CD4-positive, alpha-beta memory T cell (primary cell): ENCODE measurements around the gene LRRC51. TPM values are rescaled to one million over a fixed set of nuclear protein-coding genes. Genes with fewer than 3 reads are reported as not detected.

Source experiments
- CTCF ChIA-PET: fragments of 350-600 bp; sonication (Branson Sonifier 250); formaldehyde crosslinking; loops from one replicate; lab custom pipeline; 2021; ENCODE audit warnings: inconsistent platforms; ENCODE audit not compliant: partially characterized antibody; lab: Charles Lee
- POLR2A ChIA-PET: fragments of 350-600 bp; sonication (Branson Sonifier 250); formaldehyde crosslinking; loops from one replicate; lab custom pipeline; 2021; ENCODE audit not compliant: partially characterized antibody; lab: Charles Lee
- DNase-seq, 5 donors: peaks; one replicate each; pipeline versions ENCODE4 v3.0.0 to v3.0.0-alpha.2; 2020 to 2022; ENCODE audit warnings: mixed read lengths in 1 of 5
- H3K27ac ChIP-seq: one replicate; pipeline ENCODE4 v1.7.0; 2013; ENCODE audit warnings: low read depth, low read length
- H3K27me3 ChIP-seq: 2 replicates; pipeline ENCODE4 v1.7.0; 2013; ENCODE audit warnings: mild to moderate bottlenecking, low read length, moderate library complexity; ENCODE audit not compliant: insufficient read depth
- H3K36me3 ChIP-seq: 2 replicates; pipeline ENCODE4 v1.7.0; 2013; ENCODE audit warnings: mild to moderate bottlenecking, low read length, moderate library complexity; ENCODE audit not compliant: insufficient read depth
- H3K4me1 ChIP-seq: 2 replicates; pipeline ENCODE4 v1.7.0; 2013; ENCODE audit warnings: mild to moderate bottlenecking, low read length, moderate library complexity; ENCODE audit not compliant: insufficient read depth
- H3K4me3 ChIP-seq, 2 donors: one replicate each; pipeline ENCODE4 v1.7.0; 2013; ENCODE audit warnings: low read length in 2 of 2, mild to moderate bottlenecking in 1 of 2
- H3K9me3 ChIP-seq, 2 donors: one replicate each; pipeline ENCODE4 v1.7.0; 2013; ENCODE audit warnings: low read length in 2 of 2, control low read depth in 1 of 2; ENCODE audit not compliant: control insufficient read depth in 1 of 2
- H3K27ac Mint-ChIP-seq, 7 donors: one replicate each; pipeline ENCODE4 v1.8.0; 2020 to 2021; ENCODE audit warnings: mixed read lengths in 7 of 7, mild to moderate bottlenecking in 6 of 7, inconsistent platforms in 3 of 7, moderate library complexity in 3 of 7
- H3K27me3 Mint-ChIP-seq, 2 donors: one replicate each; pipeline ENCODE4 v1.8.0; 2020 to 2021; ENCODE audit warnings: mixed read lengths in 2 of 2
- H3K36me3 Mint-ChIP-seq, 2 donors: one replicate each; pipeline ENCODE4 v1.8.0; 2020 to 2021; ENCODE audit warnings: mixed read lengths in 2 of 2, inconsistent platforms in 1 of 2, mild to moderate bottlenecking in 1 of 2
- H3K4me1 Mint-ChIP-seq, 4 donors: one replicate each; pipeline ENCODE4 v1.8.0; 2020 to 2021; ENCODE audit warnings: mixed read lengths in 4 of 4, mild to moderate bottlenecking in 1 of 4
- H3K4me3 Mint-ChIP-seq, 8 donors: one replicate each; pipeline ENCODE4 v1.8.0; 2020 to 2021; ENCODE audit warnings: mixed read lengths in 8 of 8, mild to moderate bottlenecking in 7 of 8, moderate library complexity in 6 of 8, inconsistent platforms in 3 of 8
- H3K9me3 Mint-ChIP-seq, 8 donors: one replicate each; pipeline ENCODE4 v1.8.0; 2020 to 2021; ENCODE audit warnings: mixed read lengths in 8 of 8, mild to moderate bottlenecking in 5 of 8, inconsistent platforms in 3 of 8, moderate library complexity in 1 of 8
- intact Hi-C: fragments of 100-400 bp; cut with micrococcal nuclease; formaldehyde crosslinking; loops from one replicate; pipeline ENCODE4 v1.15.1; 2023
- polyA plus RNA-seq, 2 donors: library from polyadenylated mRNA; unstranded; fragments of 300-500 nt; fragmentation: Illumina TruSeq; gene quantifications; one replicate each; pipeline ENCODE4 v1.2.3, GENCODE V29; 2021
- total RNA-seq, 2 experiments: library from RNA; stranded (reverse); gene quantifications; one replicate each; pipeline ENCODE4 v1.2.3, GENCODE V29; 2021

Gene LRRC51
- total and polyA plus RNA-seq, 4 experiments from 2014 or later: 4.0 to 5.3 (median 4.4) TPM

- peak in 3 of 5 donors; percentile 53 to 74 (median 63) for DNase-seq
- no peaks in the 10 kb centered on the region for H3K27me3 ChIP-seq
- Mint-ChIP-seq H3K9me3 (no peaks in the 10 kb centered on the region), H3K27me3 (no peaks in the 10 kb centered on the region), H3K36me3 (peaks cover 0 to 7% of the 10 kb centered on the region in 2 donors), H3K4me3 (peak overlapping the region; percentile 89 to 96 (median 93)), H3K4me1 (peaks cover 32 to 53% (median 39%) of the 10 kb centered on the region in 4 donors), H3K27ac (peak overlapping the region; percentile 91 to 100 (median 99))
- CTCF ChIA-PET: interaction anchor here (0.8 to 2.2 kb wide), 4 partner anchors 11 to 55 kb away, joined by 3 to 10 read pairs (median 6); no protein-coding TSS in a partner anchor
- peaks cover 27% of the 10 kb centered on the region for H3K4me1 ChIP-seq
- intact Hi-C loops: loop anchor here (1.0 kb wide), 7 partner anchors 23 to 354 kb away; partner anchors contain the start of genes ANAPC15, CLPB, LAMTOR1 and XNDC1N
- H3K9me3 ChIP-seq: no peaks in the 10 kb centered on the region
- H3K27ac ChIP-seq: peak overlapping the region; percentile 75
- H3K36me3 ChIP-seq: no peaks in the 10 kb centered on the region
- POLR2A ChIA-PET: interaction anchor here (10.2 kb wide), 1 partner anchor 40 kb away, joined by 137 read pairs; no protein-coding TSS in a partner anchor
- peak overlapping the region; percentile 20 to 79 for H3K4me3 ChIP-seq
Measured at GRCh38 chr11:72079819-72080325, 778 bp upstream of the LRRC51 start.

GRCh38 chr11:72081184-72081644, 564 bp downstream of the LRRC51 start:
- no peak for DNase-seq
- peaks cover 33 to 57% (median 40%) of the 10 kb centered on the region in 4 donors for H3K4me1 Mint-ChIP-seq
- Histone ChIP-seq H3K36me3 (no peaks in the 10 kb centered on the region), H3K27ac (peak overlapping the region; percentile 75), H3K4me1 (peaks cover 27% of the 10 kb centered on the region), H3K9me3 (no peaks in the 10 kb centered on the region), H3K27me3 (no peaks in the 10 kb centered on the region), H3K4me3 (peak overlapping the region; percentile 74 to 79)
- H3K27ac Mint-ChIP-seq: peak overlapping the region; percentile 91 to 100 (median 99)
- POLR2A ChIA-PET: interaction anchor here (0.6 to 10.2 kb wide), 9 partner anchors 10 to 153 kb away, joined by 3 to 137 read pairs (median 4); partner anchors contain the start of genes ANAPC15, LAMTOR1, RNF121 and XNDC1N
- H3K4me3 Mint-ChIP-seq: peak overlapping the region; percentile 89 to 96 (median 93)
- peaks cover 4 to 7% of the 10 kb centered on the region in 2 donors for H3K36me3 Mint-ChIP-seq
- intact Hi-C loops: no loop called here
- H3K9me3 Mint-ChIP-seq: no peaks in the 10 kb centered on the region
- CTCF ChIA-PET: interaction anchor here (0.6 to 2.4 kb wide), 9 partner anchors 9 to 104 kb away, joined by 3 to 26 read pairs (median 4); no protein-coding TSS in a partner anchor
- no peaks in the 10 kb centered on the region for H3K27me3 Mint-ChIP-seq

- Mint-ChIP-seq H3K36me3 (peaks cover 4 to 7% of the 10 kb centered on the region in 2 donors), H3K4me1 (peaks cover 33 to 57% (median 39%) of the 10 kb centered on the region in 4 donors), H3K4me3 (peak overlapping the region; percentile 49 to 93 (median 73)), H3K27me3 (no peaks in the 10 kb centered on the region), H3K27ac (peak overlapping the region; percentile 91 to 100 (median 99)), H3K9me3 (no peaks in the 10 kb centered on the region)
- Histone ChIP-seq H3K36me3 (no peaks in the 10 kb centered on the region), H3K9me3 (no peaks in the 10 kb centered on the region), H3K4me1 (peaks cover 27% of the 10 kb centered on the region), H3K4me3 (no peak overlapping the region), H3K27me3 (no peaks in the 10 kb centered on the region), H3K27ac (peak overlapping the region; percentile 75)
- intact Hi-C loops: no loop called here
- ChIA-PET CTCF (interaction anchor here (0.6 to 2.4 kb wide), 10 partner anchors 9 to 104 kb away, joined by 3 to 26 read pairs (median 4); no protein-coding TSS in a partner anchor), POLR2A (interaction anchor here (0.6 to 10.2 kb wide), 9 partner anchors 9 to 153 kb away, joined by 3 to 137 read pairs (median 4); partner anchors contain the start of genes ANAPC15, LAMTOR1, RNF121 and XNDC1N)
- no peak for DNase-seq
Measured at GRCh38 chr11:72081821-72082453, 1.3 kb downstream of the LRRC51 start.

GRCh38 chr11:72083414-72083813, 2.8 kb downstream of the LRRC51 start:
- intact Hi-C loops: no loop called here
- Histone ChIP-seq H3K4me3 (no peak overlapping the region), H3K27ac (no peak overlapping the region), H3K36me3 (no peaks in the 10 kb centered on the region), H3K4me1 (peaks cover 21% of the 10 kb centered on the region), H3K27me3 (no peaks in the 10 kb centered on the region), H3K9me3 (no peaks in the 10 kb centered on the region)
- H3K27ac Mint-ChIP-seq: peak overlapping the region in 6 of 7 donors; percentile 68 to 99 (median 82)
- H3K9me3 Mint-ChIP-seq: no peaks in the 10 kb centered on the region
- no peaks in the 10 kb centered on the region for H3K27me3 Mint-ChIP-seq
- H3K36me3 Mint-ChIP-seq: peaks cover 4 to 11% of the 10 kb centered on the region in 2 donors
- no peak for DNase-seq
- ChIA-PET POLR2A (interaction anchor here (10.2 kb wide), 1 partner anchor 43 kb away, joined by 137 read pairs; no protein-coding TSS in a partner anchor), CTCF (no interaction called here)
- peaks cover 30 to 50% (median 35%) of the 10 kb centered on the region in 4 donors for H3K4me1 Mint-ChIP-seq
- no peak overlapping the region for H3K4me3 Mint-ChIP-seq

- Mint-ChIP-seq H3K4me1 (peaks cover 25 to 44% (median 29%) of the 10 kb centered on the region in 4 donors), H3K27me3 (no peaks in the 10 kb centered on the region), H3K4me3 (no peak overlapping the region), H3K27ac (peak overlapping the region in 2 of 7 donors; percentile 82 to 86), H3K36me3 (peaks cover 4 to 16% of the 10 kb centered on the region in 2 donors), H3K9me3 (no peaks in the 10 kb centered on the region)
- no peaks in the 10 kb centered on the region for H3K27me3 ChIP-seq
- no peak overlapping the region for H3K27ac ChIP-seq
- DNase-seq: no peak
- intact Hi-C loops: no loop called here
- peaks cover 18% of the 10 kb centered on the region for H3K4me1 ChIP-seq
- ChIA-PET POLR2A (interaction anchor here (1.2 to 10.2 kb wide), 2 partner anchors 28 to 44 kb away, joined by 3 to 137 read pairs; partner anchors contain the start of gene ANAPC15), CTCF (interaction anchor here (0.9 to 4.2 kb wide), 6 partner anchors 10 to 60 kb away, joined by 3 to 46 read pairs (median 8); no protein-coding TSS in a partner anchor)
- no peaks in the 10 kb centered on the region for H3K36me3 ChIP-seq
- no peaks in the 10 kb centered on the region for H3K9me3 ChIP-seq
- no peak overlapping the region for H3K4me3 ChIP-seq
Measured at GRCh38 chr11:72084076-72084475, 3.4 kb downstream of the LRRC51 start.

- DNase-seq: no peak
- H3K9me3 Mint-ChIP-seq: no peaks in the 10 kb centered on the region
- H3K27ac Mint-ChIP-seq: peak overlapping the region in 6 of 7 donors; percentile 16 to 91 (median 66)
- intact Hi-C loops: no loop called here
- POLR2A ChIA-PET: interaction anchor here (0.8 to 10.2 kb wide), 5 partner anchors 9 to 49 kb away, joined by 3 to 137 read pairs (median 3); partner anchors contain the start of gene ANAPC15
- H3K36me3 ChIP-seq: peaks cover 4% of the 10 kb centered on the region
- CTCF ChIA-PET: interaction anchor here (1.0 to 4.2 kb wide), 7 partner anchors 9 to 109 kb away, joined by 3 to 46 read pairs (median 7); no protein-coding TSS in a partner anchor
- peaks cover 4 to 22% of the 10 kb centered on the region in 2 donors for H3K36me3 Mint-ChIP-seq
- H3K27ac ChIP-seq: no peak overlapping the region
- H3K9me3 ChIP-seq: no peaks in the 10 kb centered on the region
- H3K4me1 Mint-ChIP-seq: peaks cover 21 to 35% (median 24%) of the 10 kb centered on the region in 4 donors
- H3K4me1 ChIP-seq: peaks cover 10% of the 10 kb centered on the region
- no peaks in the 10 kb centered on the region for H3K27me3 ChIP-seq
- H3K4me3 ChIP-seq: no peak overlapping the region
- H3K4me3 Mint-ChIP-seq: no peak overlapping the region
- H3K27me3 Mint-ChIP-seq: no peaks in the 10 kb centered on the region
Measured at GRCh38 chr11:72084965-72085364, 4.3 kb downstream of the LRRC51 start.
